Activated CD8-positive, alpha-beta memory T cell treated with anti-CD3 and anti-CD28 coated beads, Interleukin-2, amount 10 ng/mL, durations not matched to agents 7 days and 5 days (primary cell): ENCODE results near the gene CROCC2. TPM values are rescaled to one million over a fixed set of nuclear protein-coding genes. Genes with fewer than 3 reads are reported as not detected.

Experiments used
- ATAC-seq: fragments of 150-1000 bp; cut with Tn5 transposase; one replicate; pipeline ENCODE4 v1.10.0; 2021; ENCODE audit warnings: moderate library complexity
- CTCF ChIA-PET: fragments of 350-600 bp; sonication (Branson Sonifier 250); formaldehyde crosslinking; loops from one replicate; lab custom pipeline; 2021; ENCODE audit warnings: antibody characterized with exemption; lab: Charles Lee
- DNase-seq: peaks from one replicate; pipeline ENCODE4 v3.0.0-alpha.2; 2020
- H3K27ac Mint-ChIP-seq: one replicate; pipeline ENCODE4 v1.8.0; 2021; ENCODE audit warnings: mild to moderate bottlenecking, mixed read lengths
- H3K27me3 Mint-ChIP-seq: one replicate; pipeline ENCODE4 v1.8.0; 2021; ENCODE audit warnings: mixed read lengths
- H3K36me3 Mint-ChIP-seq: one replicate; pipeline ENCODE4 v1.8.0; 2021; ENCODE audit warnings: mild to moderate bottlenecking, mixed read lengths
- H3K4me1 Mint-ChIP-seq: one replicate; pipeline ENCODE4 v1.8.0; 2021; ENCODE audit warnings: mixed read lengths
- H3K4me3 Mint-ChIP-seq: one replicate; pipeline ENCODE4 v1.8.0; 2021; ENCODE audit warnings: mild to moderate bottlenecking, moderate library complexity, mixed read lengths
- H3K9me3 Mint-ChIP-seq: one replicate; pipeline ENCODE4 v1.8.0; 2022; ENCODE audit warnings: low read depth, mixed read lengths
- total RNA-seq, 2 experiments: library from RNA; stranded (reverse); gene quantifications; one replicate each; pipeline ENCODE4 v1.2.3, GENCODE V29; 2021

The CROCC2 gene
- total RNA-seq, 2 experiments from 2014 or later = not detected

GRCh38 chr2:240948905-240949790, 43.0 kb downstream of the CROCC2 start:
- CTCF ChIA-PET = no interaction called here
- Mint-ChIP-seq H3K9me3 (no peaks in the 10 kb centered on the region), H3K36me3 (no peaks in the 10 kb centered on the region), H3K4me1 (no peaks in the 10 kb centered on the region), H3K27me3 (no peaks in the 10 kb centered on the region), H3K4me3 (no peak overlapping the region), H3K27ac (no peak overlapping the region)
- DNase-seq (no peak), ATAC-seq (no peak)

GRCh38 chr2:240949791-240950705, 43.9 kb downstream of the CROCC2 start:
- Mint-ChIP-seq H3K36me3 (no peaks in the 10 kb centered on the region), H3K4me1 (no peaks in the 10 kb centered on the region), H3K9me3 (no peaks in the 10 kb centered on the region), H3K4me3 (no peak overlapping the region), H3K27ac (no peak overlapping the region), H3K27me3 (no peaks in the 10 kb centered on the region)
- DNase-seq (no peak), ATAC-seq (no peak)
- CTCF ChIA-PET = no interaction called here

GRCh38 chr2:240951045-240951594, 45.0 kb downstream of the CROCC2 start:
- Mint-ChIP-seq H3K27ac (no peak overlapping the region), H3K4me3 (no peak overlapping the region), H3K36me3 (no peaks in the 10 kb centered on the region), H3K4me1 (no peaks in the 10 kb centered on the region), H3K9me3 (no peaks in the 10 kb centered on the region), H3K27me3 (no peaks in the 10 kb centered on the region)
- CTCF ChIA-PET = no interaction called here
- ATAC-seq = no peak
- DNase-seq = no peak

- Mint-ChIP-seq H3K36me3 (no peaks in the 10 kb centered on the region), H3K4me1 (no peaks in the 10 kb centered on the region), H3K27me3 (no peaks in the 10 kb centered on the region), H3K9me3 (no peaks in the 10 kb centered on the region), H3K4me3 (no peak overlapping the region), H3K27ac (no peak overlapping the region)
- CTCF ChIA-PET = no interaction called here
- DNase-seq = no peak
- no peak for ATAC-seq
These were observed 46.5 kb downstream of the CROCC2 start for GRCh38 chr2:240952496-240953246.

- H3K9me3 Mint-ChIP-seq = no peaks in the 10 kb centered on the region
- H3K36me3 Mint-ChIP-seq = no peaks in the 10 kb centered on the region
- H3K27me3 Mint-ChIP-seq = no peaks in the 10 kb centered on the region
- no peaks in the 10 kb centered on the region for H3K4me1 Mint-ChIP-seq
- H3K27ac Mint-ChIP-seq = no peak overlapping the region
- DNase-seq (no peak), ATAC-seq (no peak)
- CTCF ChIA-PET = no interaction called here
- H3K4me3 Mint-ChIP-seq = no peak overlapping the region
These were observed 47.6 kb downstream of the CROCC2 start for GRCh38 chr2:240953426-240954410.

- DNase-seq = no peak
- H3K9me3 Mint-ChIP-seq = no peaks in the 10 kb centered on the region
- CTCF ChIA-PET = no interaction called here
- no peak overlapping the region for H3K4me3 Mint-ChIP-seq
- no peak for ATAC-seq
- no peaks in the 10 kb centered on the region for H3K4me1 Mint-ChIP-seq
- no peaks in the 10 kb centered on the region for H3K36me3 Mint-ChIP-seq
- no peak overlapping the region for H3K27ac Mint-ChIP-seq
- H3K27me3 Mint-ChIP-seq = no peaks in the 10 kb centered on the region
These were observed 48.5 kb downstream of the CROCC2 start for GRCh38 chr2:240954436-240955305.

- DNase-seq (peak; percentile 34), ATAC-seq (no peak)
- Mint-ChIP-seq H3K36me3 (no peaks in the 10 kb centered on the region), H3K4me1 (no peaks in the 10 kb centered on the region), H3K27ac (no peak overlapping the region), H3K4me3 (no peak overlapping the region), H3K27me3 (no peaks in the 10 kb centered on the region), H3K9me3 (no peaks in the 10 kb centered on the region)
- CTCF ChIA-PET = no interaction called here
These were observed 49.4 kb downstream of the CROCC2 start for GRCh38 chr2:240955306-240956170.

GRCh38 chr2:240956171-240956934, 50.2 kb downstream of the CROCC2 start:
- DNase-seq (peak; percentile 31), ATAC-seq (no peak)
- Mint-ChIP-seq H3K27ac (no peak overlapping the region), H3K36me3 (no peaks in the 10 kb centered on the region), H3K4me1 (no peaks in the 10 kb centered on the region), H3K9me3 (no peaks in the 10 kb centered on the region), H3K4me3 (no peak overlapping the region), H3K27me3 (no peaks in the 10 kb centered on the region)
- CTCF ChIA-PET = no interaction called here

- Mint-ChIP-seq H3K27me3 (no peaks in the 10 kb centered on the region), H3K36me3 (no peaks in the 10 kb centered on the region), H3K4me1 (no peaks in the 10 kb centered on the region), H3K9me3 (no peaks in the 10 kb centered on the region), H3K4me3 (no peak overlapping the region), H3K27ac (no peak overlapping the region)
- CTCF ChIA-PET = no interaction called here
- ATAC-seq (no peak), DNase-seq (peak; percentile 27)
These were observed 51.0 kb downstream of the CROCC2 start for GRCh38 chr2:240956935-240957655.
